Measurements from ENCODE around the gene LRP1B. TPM values are rescaled to one million over a fixed set of nuclear protein-coding genes. Genes with fewer than 3 reads are reported as not detected.

The LRP1B gene
- total RNA-seq, 6 experiments from 2014 or later = 0.06 to 1.7 (median 0.15) TPM; not detected in 1

- ATAC-seq = no peak
These were observed 189.6 kb downstream of the LRP1B start for GRCh38 chr2:141941210-141941714.

GRCh38 chr2:141940709-141941108 is 190.1 kb downstream of the LRP1B start:
- 85% methylated on average over 1 of the region's 1 CpG for WGBS (ENCODE audit: insufficient coverage, low coverage, low lambda C conversion rate, missing lambda C conversion rate)
- Histone ChIP-seq H3K27me3 (no peaks in the 10 kb centered on the region), H3K4me1 (no peaks in the 10 kb centered on the region), H3K4me3 (no peak overlapping the region), H3K36me3 (no peaks in the 10 kb centered on the region), H3K27ac (no peak overlapping the region), H3K9me3 (no peaks in the 10 kb centered on the region)
- no peak for TF ChIP-seq POLR2A (IDR thresholded peaks at IDR 0.05)
- no peak for TF ChIP-seq CTCF (IDR thresholded peaks at IDR 0.05)
- DNase-seq (no peak), ATAC-seq (no peak)
- intact Hi-C loops (cut with DNase I) = no loop called here

More at GRCh38 chr2:141941210-141941714, 189.6 kb downstream of the LRP1B start:
- TF ChIP-seq POLR2A (IDR thresholded peaks at IDR 0.05) = no peak
- TF ChIP-seq CTCF (IDR thresholded peaks at IDR 0.05) = no peak
- Histone ChIP-seq H3K9me3 (no peaks in the 10 kb centered on the region), H3K27ac (no peak overlapping the region), H3K36me3 (no peaks in the 10 kb centered on the region), H3K4me3 (no peak overlapping the region), H3K27me3 (no peaks in the 10 kb centered on the region), H3K4me1 (no peaks in the 10 kb centered on the region)
- intact Hi-C loops (cut with DNase I) = no loop called here
- WGBS (ENCODE audit: insufficient coverage, low coverage, low lambda C conversion rate, missing lambda C conversion rate) = 38% methylated on average over 1 of the region's 1 CpG
- DNase-seq = no peak

GRCh38 chr2:141933226-141933625 is 197.6 kb downstream of the LRP1B start:
- ATAC-seq (no peak), DNase-seq (no peak)
- Histone ChIP-seq H3K36me3 (no peaks in the 10 kb centered on the region), H3K4me3 (no peak overlapping the region), H3K9me3 (no peaks in the 10 kb centered on the region), H3K4me1 (no peaks in the 10 kb centered on the region), H3K27me3 (no peaks in the 10 kb centered on the region), H3K27ac (no peak overlapping the region)
- TF ChIP-seq POLR2A (IDR thresholded peaks at IDR 0.05) = no peak
- TF ChIP-seq CTCF (IDR thresholded peaks at IDR 0.05) = no peak
- WGBS (ENCODE audit: insufficient coverage, low coverage, low lambda C conversion rate, missing lambda C conversion rate) = 13% methylated on average over 1 of the region's 1 CpG
- intact Hi-C loops (cut with DNase I) = no loop called here

GRCh38 chr2:141932261-141932660 is 198.6 kb downstream of the LRP1B start:
- no peak for DNase-seq
- Histone ChIP-seq H3K36me3 (no peaks in the 10 kb centered on the region), H3K27ac (no peak overlapping the region), H3K4me3 (no peak overlapping the region), H3K9me3 (no peaks in the 10 kb centered on the region), H3K4me1 (no peaks in the 10 kb centered on the region), H3K27me3 (no peaks in the 10 kb centered on the region)
- TF ChIP-seq CTCF (IDR thresholded peaks at IDR 0.05) = no peak
- 65% methylated on average over 2 of the region's 2 CpGs for WGBS (ENCODE audit: insufficient coverage, low coverage, low lambda C conversion rate, missing lambda C conversion rate)
- intact Hi-C loops (cut with DNase I) = no loop called here
- no peak for ATAC-seq

GRCh38 chr2:141931797-141932196 is 199.0 kb downstream of the LRP1B start:
- Histone ChIP-seq H3K36me3 (no peaks in the 10 kb centered on the region), H3K27ac (no peak overlapping the region), H3K4me3 (no peak overlapping the region), H3K9me3 (no peaks in the 10 kb centered on the region), H3K27me3 (no peaks in the 10 kb centered on the region), H3K4me1 (no peaks in the 10 kb centered on the region)
- intact Hi-C loops (cut with DNase I) = no loop called here
- no peak for ATAC-seq
- WGBS (ENCODE audit: insufficient coverage, low coverage, low lambda C conversion rate, missing lambda C conversion rate) = 25% methylated on average over 3 of the region's 3 CpGs
- no peak for TF ChIP-seq CTCF (IDR thresholded peaks at IDR 0.05)
- TF ChIP-seq POLR2A (IDR thresholded peaks at IDR 0.05) = no peak
- DNase-seq = no peak

All from right lobe of liver (tissue), 6 donors.